H1 (cell line): ENCODE measurements around the gene EIF4E. TPM values are rescaled to one million over a fixed set of nuclear protein-coding genes. Genes with fewer than 3 reads are reported as not detected.

Experiments
- BCL11A ChIP-seq, 2 experiments: IDR thresholded peaks; one replicate each; pipeline ENCODE4 v1.6.1; 2011; ENCODE audit warnings: low read depth in 2 of 2, low read length in 2 of 2, mild to moderate bottlenecking in 2 of 2
- EGR1 ChIP-seq: IDR thresholded peaks from 2 replicates; pipeline ENCODE4 v1.6.1; 2011; ENCODE audit warnings: low read depth, low read length, borderline replicate concordance
- EP300 ChIP-seq, 2 experiments: IDR thresholded peaks; 1 replicate in 1 of 2; 2 replicates in 1 of 2; pipeline ENCODE4 v1.6.1; 2011 to 2012; ENCODE audit warnings: low read depth in 2 of 2, low read length in 2 of 2, mild to moderate bottlenecking in 2 of 2, borderline replicate concordance in 1 of 2, inconsistent platforms in 1 of 2, moderate library complexity in 1 of 2
- KDM4A ChIP-seq: IDR thresholded peaks from one replicate; pipeline ENCODE4 v1.7.1; 2012; ENCODE audit warnings: low read depth, mild to moderate bottlenecking, moderate library complexity, low read length, inconsistent platforms; ENCODE audit not compliant: severe bottlenecking
- RXRA ChIP-seq: IDR thresholded peaks from 2 replicates; pipeline ENCODE4 v1.6.1; 2011; ENCODE audit warnings: low read depth, mild to moderate bottlenecking, low read length, moderate library complexity; ENCODE audit not compliant: insufficient read depth
- SAP30 ChIP-seq: fragments of 300-600 bp; sonication (generic); IDR thresholded peaks from 2 replicates; pipeline ENCODE4 v1.7.1; 2012; ENCODE audit warnings: low read length, moderate library complexity, mild to moderate bottlenecking, inconsistent platforms; ENCODE audit not compliant: insufficient read depth, insufficient replicate concordance
- SIRT6 ChIP-seq: IDR thresholded peaks from one replicate; pipeline ENCODE4 v1.7.1; 2012; ENCODE audit warnings: low read length, inconsistent platforms
- SP4 ChIP-seq: IDR thresholded peaks from 2 replicates; pipeline ENCODE4 v1.6.1; 2012; ENCODE audit warnings: low read length, inconsistent platforms
- USF2 ChIP-seq: IDR thresholded peaks from 2 replicates; pipeline ENCODE4 v1.6.1; 2011; ENCODE audit warnings: low read length, improper control_type of control experiment
- YY1 ChIP-seq: IDR thresholded peaks from 2 replicates; pipeline ENCODE4 v1.6.1; 2011; ENCODE audit warnings: low read depth, mild to moderate bottlenecking, low read length
- polyA plus RNA-seq, 7 experiments: library from polyadenylated mRNA; depleted of rRNA in 3 of 7; stranded (reverse) in 5 of 7; unstranded in 2 of 7; fragments of >200 nt in 5 of 7; fragments of 200-250 nt in 2 of 7; gene quantifications; 1 replicate in 5 of 7; 2 replicates in 1 of 7; 4 replicates in 1 of 7; pipeline versions ENCODE4 v1.2.1 to v1.2.3, GENCODE V29; 2011 to 2013; ENCODE audit warnings: missing spikeins in 2 of 7, mixed read lengths in 2 of 7
- total RNA-seq: library from RNA; stranded (reverse); fragmentation: NEBNext Ultra II Directional; extraction: Animal tissue kit (Norgen Biotek cat#: 25700); gene quantifications from 2 replicates; pipeline ENCODE4 v1.2.1, GENCODE V29; 2021
- TF ChIP-seq, protein P1 (sequence below): fragments of 300-600 bp; sonication (generic); IDR thresholded peaks from 2 replicates; pipeline ENCODE4 v1.7.1; 2012; ENCODE audit warnings: low read length, moderate library complexity, mild to moderate bottlenecking, inconsistent platforms; ENCODE audit not compliant: insufficient replicate concordance

EIF4E gene
- total and polyA plus RNA-seq, 2 of the 8 experiments (the other 6 are each of a cell fraction or from before 2014, with no cell fraction given), result 59.6 to 185 TPM

GRCh38 chr4:98845960-98846359 is 83.0 kb downstream of the EIF4E start (continued):
- TF ChIP-seq, protein P1, sequence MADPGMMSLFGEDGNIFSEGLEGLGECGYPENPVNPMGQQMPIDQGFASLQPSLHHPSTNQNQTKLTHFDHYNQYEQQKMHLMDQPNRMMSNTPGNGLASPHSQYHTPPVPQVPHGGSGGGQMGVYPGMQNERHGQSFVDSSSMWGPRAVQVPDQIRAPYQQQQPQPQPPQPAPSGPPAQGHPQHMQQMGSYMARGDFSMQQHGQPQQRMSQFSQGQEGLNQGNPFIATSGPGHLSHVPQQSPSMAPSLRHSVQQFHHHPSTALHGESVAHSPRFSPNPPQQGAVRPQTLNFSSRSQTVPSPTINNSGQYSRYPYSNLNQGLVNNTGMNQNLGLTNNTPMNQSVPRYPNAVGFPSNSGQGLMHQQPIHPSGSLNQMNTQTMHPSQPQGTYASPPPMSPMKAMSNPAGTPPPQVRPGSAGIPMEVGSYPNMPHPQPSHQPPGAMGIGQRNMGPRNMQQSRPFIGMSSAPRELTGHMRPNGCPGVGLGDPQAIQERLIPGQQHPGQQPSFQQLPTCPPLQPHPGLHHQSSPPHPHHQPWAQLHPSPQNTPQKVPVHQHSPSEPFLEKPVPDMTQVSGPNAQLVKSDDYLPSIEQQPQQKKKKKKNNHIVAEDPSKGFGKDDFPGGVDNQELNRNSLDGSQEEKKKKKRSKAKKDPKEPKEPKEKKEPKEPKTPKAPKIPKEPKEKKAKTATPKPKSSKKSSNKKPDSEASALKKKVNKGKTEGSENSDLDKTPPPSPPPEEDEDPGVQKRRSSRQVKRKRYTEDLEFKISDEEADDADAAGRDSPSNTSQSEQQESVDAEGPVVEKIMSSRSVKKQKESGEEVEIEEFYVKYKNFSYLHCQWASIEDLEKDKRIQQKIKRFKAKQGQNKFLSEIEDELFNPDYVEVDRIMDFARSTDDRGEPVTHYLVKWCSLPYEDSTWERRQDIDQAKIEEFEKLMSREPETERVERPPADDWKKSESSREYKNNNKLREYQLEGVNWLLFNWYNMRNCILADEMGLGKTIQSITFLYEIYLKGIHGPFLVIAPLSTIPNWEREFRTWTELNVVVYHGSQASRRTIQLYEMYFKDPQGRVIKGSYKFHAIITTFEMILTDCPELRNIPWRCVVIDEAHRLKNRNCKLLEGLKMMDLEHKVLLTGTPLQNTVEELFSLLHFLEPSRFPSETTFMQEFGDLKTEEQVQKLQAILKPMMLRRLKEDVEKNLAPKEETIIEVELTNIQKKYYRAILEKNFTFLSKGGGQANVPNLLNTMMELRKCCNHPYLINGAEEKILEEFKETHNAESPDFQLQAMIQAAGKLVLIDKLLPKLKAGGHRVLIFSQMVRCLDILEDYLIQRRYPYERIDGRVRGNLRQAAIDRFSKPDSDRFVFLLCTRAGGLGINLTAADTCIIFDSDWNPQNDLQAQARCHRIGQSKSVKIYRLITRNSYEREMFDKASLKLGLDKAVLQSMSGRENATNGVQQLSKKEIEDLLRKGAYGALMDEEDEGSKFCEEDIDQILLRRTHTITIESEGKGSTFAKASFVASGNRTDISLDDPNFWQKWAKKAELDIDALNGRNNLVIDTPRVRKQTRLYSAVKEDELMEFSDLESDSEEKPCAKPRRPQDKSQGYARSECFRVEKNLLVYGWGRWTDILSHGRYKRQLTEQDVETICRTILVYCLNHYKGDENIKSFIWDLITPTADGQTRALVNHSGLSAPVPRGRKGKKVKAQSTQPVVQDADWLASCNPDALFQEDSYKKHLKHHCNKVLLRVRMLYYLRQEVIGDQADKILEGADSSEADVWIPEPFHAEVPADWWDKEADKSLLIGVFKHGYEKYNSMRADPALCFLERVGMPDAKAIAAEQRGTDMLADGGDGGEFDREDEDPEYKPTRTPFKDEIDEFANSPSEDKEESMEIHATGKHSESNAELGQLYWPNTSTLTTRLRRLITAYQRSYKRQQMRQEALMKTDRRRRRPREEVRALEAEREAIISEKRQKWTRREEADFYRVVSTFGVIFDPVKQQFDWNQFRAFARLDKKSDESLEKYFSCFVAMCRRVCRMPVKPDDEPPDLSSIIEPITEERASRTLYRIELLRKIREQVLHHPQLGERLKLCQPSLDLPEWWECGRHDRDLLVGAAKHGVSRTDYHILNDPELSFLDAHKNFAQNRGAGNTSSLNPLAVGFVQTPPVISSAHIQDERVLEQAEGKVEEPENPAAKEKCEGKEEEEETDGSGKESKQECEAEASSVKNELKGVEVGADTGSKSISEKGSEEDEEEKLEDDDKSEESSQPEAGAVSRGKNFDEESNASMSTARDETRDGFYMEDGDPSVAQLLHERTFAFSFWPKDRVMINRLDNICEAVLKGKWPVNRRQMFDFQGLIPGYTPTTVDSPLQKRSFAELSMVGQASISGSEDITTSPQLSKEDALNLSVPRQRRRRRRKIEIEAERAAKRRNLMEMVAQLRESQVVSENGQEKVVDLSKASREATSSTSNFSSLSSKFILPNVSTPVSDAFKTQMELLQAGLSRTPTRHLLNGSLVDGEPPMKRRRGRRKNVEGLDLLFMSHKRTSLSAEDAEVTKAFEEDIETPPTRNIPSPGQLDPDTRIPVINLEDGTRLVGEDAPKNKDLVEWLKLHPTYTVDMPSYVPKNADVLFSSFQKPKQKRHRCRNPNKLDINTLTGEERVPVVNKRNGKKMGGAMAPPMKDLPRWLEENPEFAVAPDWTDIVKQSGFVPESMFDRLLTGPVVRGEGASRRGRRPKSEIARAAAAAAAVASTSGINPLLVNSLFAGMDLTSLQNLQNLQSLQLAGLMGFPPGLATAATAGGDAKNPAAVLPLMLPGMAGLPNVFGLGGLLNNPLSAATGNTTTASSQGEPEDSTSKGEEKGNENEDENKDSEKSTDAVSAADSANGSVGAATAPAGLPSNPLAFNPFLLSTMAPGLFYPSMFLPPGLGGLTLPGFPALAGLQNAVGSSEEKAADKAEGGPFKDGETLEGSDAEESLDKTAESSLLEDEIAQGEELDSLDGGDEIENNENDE, result no peak
- TF ChIP-seq EGR1, result no peak
- TF ChIP-seq YY1, result no peak
- TF ChIP-seq BCL11A (IDR thresholded peaks at IDR 0.05; ENCODE audit: low read depth in 2 of 2, low read length in 2 of 2), result no peak
- no peak for TF ChIP-seq SP4
- TF ChIP-seq RXRA, result no peak
- no peak for TF ChIP-seq USF2
- no peak for TF ChIP-seq SAP30
- no peak for TF ChIP-seq EP300 (IDR thresholded peaks at IDR 0.05; ENCODE audit: borderline replicate concordance in 1 of 2, low read depth in 2 of 2, low read length in 2 of 2)
- no peak for TF ChIP-seq SIRT6
- TF ChIP-seq KDM4A, result no peak
